ENCODE results near the gene NSG2.
"Not testable (repeated sequence)": the region's sequence is repeated elsewhere in the genome, so short reads cannot be mapped to it uniquely, and the experiment has no call there.

Gene NSG2

GRCh38 chr5:174140452-174141020 lies 95.0 kb downstream of the NSG2 start:
- TF ChIP-seq POLR2A (IDR thresholded peaks at IDR 0.05; ENCODE audit: low read length) = no peak
- no peak for TF ChIP-seq GATA1 (IDR thresholded peaks at IDR 0.05; ENCODE audit: low read depth, low read length)
- no peak for DNase-seq

DNA sequence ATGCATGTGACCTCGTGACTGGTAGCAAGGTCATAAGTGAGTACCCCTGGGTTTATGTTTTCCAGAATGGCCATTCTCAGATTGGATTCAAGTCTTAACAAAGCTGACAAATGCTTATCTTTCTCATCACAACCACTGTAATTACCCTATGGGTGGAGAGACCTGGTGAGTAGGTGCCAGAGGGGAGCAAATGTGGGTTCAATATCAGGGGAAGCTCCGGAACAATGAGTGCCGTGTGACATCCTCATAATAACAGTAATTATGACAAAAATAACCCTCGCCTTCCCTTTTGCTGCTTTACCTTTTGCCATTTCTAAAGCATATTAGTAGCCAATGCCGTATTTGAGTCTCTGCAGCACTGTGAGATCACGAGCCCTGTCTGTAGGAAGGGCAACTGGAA lies 95.9 kb downstream of the NSG2 start:
- no peak for DNase-seq
- no peak for TF ChIP-seq GATA1 (IDR thresholded peaks at IDR 0.05; ENCODE audit: low read depth, low read length)
- no peak for TF ChIP-seq POLR2A (IDR thresholded peaks at IDR 0.05; ENCODE audit: low read length)

DNA sequence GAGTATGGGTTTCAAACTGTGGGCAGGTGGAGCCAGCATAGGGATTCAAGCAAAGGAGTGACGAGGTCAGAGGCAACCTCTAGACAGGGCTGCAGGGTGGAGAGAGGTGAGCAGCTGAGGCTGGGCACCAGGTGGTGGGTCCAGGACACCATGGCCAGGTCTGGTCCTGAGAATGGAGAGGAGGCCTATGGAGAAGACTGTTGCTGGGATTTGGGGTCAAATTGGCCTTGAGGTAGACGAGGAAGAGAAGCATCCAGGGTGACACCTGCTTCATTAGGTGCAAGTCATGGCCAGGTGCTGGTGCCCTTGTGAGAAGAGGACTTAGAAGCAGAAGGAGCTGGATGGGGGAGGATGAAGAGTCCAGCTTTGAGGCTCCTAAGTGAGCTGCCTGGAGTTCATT lies 99.6 kb downstream of the NSG2 start:
- no peak for DNase-seq
- TF ChIP-seq POLR2A (IDR thresholded peaks at IDR 0.05; ENCODE audit: low read length) (no peak), GATA1 (IDR thresholded peaks at IDR 0.05; ENCODE audit: low read depth, low read length) (no peak)

DNA sequence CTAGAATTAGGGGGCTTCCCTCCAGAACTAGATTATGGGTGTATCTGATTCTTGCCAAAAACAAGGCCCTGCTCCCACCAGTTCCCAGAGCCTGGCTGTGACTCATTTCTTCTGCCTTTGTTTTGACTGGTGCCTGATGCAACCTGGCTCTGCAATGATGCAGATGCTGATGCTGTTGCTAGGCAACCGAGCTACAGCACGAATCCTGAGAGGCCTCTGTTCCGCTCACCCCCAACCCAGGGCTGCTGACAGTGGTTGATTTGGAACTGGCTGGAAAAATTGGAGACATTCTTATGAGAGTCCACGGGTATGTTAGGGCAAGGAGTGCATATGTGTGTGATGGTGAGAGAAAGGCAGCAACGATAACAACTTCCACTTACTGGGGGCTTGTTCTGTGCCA lies 100.3 kb downstream of the NSG2 start:
- DNase-seq = no peak
- TF ChIP-seq POLR2A (IDR thresholded peaks at IDR 0.05; ENCODE audit: low read length) = no peak
- TF ChIP-seq GATA1 (IDR thresholded peaks at IDR 0.05; ENCODE audit: low read depth, low read length) = no peak

- no peak for TF ChIP-seq POLR2A (IDR thresholded peaks at IDR 0.05; ENCODE audit: low read length)
- TF ChIP-seq GATA1 (IDR thresholded peaks at IDR 0.05; ENCODE audit: low read depth, low read length) = no peak
- no peak for DNase-seq
Measured at GRCh38 chr5:174146556-174146955, 101.0 kb downstream of the NSG2 start.

GRCh38 chr5:174147012-174147411 lies 101.5 kb downstream of the NSG2 start:
- not testable (repeated sequence) for DNase-seq

DNA sequence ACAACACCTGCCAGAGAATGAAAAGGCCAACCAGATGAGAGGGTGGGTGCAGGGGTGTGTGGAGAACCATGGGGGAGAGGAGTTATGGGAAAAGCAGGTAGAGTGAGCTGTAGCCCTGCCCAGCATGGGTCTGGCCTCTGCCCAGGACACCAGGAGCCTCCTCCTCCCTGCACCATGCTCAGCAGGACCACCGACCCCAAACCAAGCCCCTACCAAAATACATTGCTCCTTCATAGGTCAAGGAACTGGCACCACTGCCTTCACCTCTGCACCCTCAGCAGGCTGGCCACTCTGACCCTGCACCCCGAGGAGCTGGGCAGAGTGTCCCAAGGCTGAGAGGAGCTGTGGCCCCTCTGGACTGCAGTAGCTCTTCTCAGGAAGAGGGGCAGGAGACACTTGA lies 102.0 kb downstream of the NSG2 start:
- TF ChIP-seq GATA1 (IDR thresholded peaks at IDR 0.05; ENCODE audit: low read depth, low read length) (no peak), POLR2A (IDR thresholded peaks at IDR 0.05; ENCODE audit: low read length) (no peak)
- DNase-seq = no peak

DNA sequence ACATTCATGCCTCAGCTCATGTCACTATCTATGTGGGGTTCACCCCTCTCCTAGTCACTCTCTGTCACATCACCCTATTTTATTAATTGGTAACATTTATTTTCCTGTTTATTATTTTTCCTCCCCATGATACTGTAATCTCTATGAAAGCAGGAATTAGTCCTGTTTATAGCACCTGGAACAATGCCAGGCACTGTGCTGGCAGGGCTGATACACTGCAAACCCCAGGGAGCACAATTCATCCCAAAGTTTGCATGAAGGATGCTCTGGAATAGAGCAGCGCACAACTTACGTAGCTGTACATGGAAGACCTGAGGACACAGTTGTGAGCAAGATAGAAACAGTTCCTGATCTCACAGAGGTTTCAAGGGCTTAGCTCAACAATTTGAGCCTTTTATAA lies 103.2 kb downstream of the NSG2 start:
- DNase-seq = no peak
- TF ChIP-seq GATA1 (IDR thresholded peaks at IDR 0.05; ENCODE audit: low read depth, low read length) (no peak), POLR2A (IDR thresholded peaks at IDR 0.05; ENCODE audit: low read length) (no peak)

DNA sequence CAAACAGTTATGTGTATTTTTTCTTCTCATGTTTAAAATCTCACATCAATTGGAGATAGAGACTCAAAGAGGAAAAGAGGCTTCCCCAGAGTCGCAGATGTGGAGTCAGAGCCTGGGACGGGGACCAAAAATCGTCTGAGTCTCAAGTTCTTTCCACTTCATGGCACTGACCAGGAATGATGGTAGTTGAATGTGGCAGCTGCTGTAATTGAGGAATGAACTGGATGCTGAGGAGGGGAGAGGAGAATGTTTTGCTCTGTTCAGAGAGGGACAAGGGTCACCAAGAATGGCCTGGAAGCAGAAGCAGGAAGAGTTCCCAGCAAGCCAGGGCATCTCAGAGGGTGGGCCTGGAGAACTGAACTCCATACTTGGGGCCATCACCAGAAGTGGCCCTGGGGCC lies 103.9 kb downstream of the NSG2 start:
- TF ChIP-seq GATA1 (IDR thresholded peaks at IDR 0.05; ENCODE audit: low read depth, low read length) = no peak
- no peak for TF ChIP-seq POLR2A (IDR thresholded peaks at IDR 0.05; ENCODE audit: low read length)
- DNase-seq = no peak

GRCh38 chr5:174149989-174150388 lies 104.5 kb downstream of the NSG2 start:
- TF ChIP-seq POLR2A (IDR thresholded peaks at IDR 0.05; ENCODE audit: low read length) (no peak), GATA1 (IDR thresholded peaks at IDR 0.05; ENCODE audit: low read depth, low read length) (no peak)

DNA sequence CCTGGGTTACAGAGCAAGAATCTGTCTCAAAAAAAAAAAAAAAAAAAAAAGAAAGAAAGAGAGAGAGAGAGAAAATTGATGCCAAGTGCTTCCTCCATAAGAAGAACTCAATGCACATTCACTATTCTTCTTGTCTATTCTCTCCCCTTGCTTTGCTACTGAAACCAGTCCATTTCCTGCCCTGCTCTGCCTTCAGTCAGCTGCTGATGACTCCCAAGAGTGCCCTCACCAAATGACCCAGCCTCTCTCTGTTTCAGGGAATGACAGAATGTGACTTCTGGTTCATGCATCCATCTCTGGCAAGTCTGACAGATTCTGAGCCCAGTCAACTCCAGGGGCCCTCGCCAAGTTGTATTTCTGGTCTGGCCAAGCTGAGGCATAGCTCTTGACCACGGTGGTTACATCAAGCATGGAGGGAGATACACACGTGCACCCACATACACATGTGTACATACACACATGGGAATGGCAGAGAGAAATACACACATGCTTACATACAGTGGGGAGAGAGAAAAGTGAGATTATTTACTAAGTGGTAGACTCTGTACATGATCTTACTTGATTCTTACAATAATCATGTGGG lies 106.2 kb downstream of the NSG2 start:
- DNase-seq = no peak
- TF ChIP-seq GATA1 (IDR thresholded peaks at IDR 0.05; ENCODE audit: low read depth, low read length) (no peak), POLR2A (IDR thresholded peaks at IDR 0.05; ENCODE audit: low read length) (no peak)

More at GRCh38 chr5:174149989-174150388, 104.5 kb downstream of the NSG2 start:
- DNase-seq = no peak

DNA sequence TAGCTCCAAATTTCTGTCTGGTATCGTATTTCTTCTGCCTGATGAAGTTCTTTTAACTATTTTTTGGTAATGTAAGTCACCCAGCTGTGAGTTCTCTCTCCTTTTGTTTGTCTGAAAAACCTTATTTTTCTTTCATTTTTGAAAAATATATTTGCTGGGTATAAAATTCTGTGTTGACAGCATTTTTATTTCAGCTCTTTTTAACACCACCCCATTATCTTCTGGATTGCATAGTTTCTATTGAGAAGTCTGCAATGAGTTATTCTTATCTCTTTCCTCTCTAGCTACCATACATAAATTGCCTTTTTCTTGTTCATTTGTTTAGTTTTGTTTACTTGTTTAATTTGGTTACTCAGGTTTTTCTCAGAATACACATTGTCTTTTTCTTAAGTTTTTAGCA lies 109.1 kb downstream of the NSG2 start:
- TF ChIP-seq GATA1 (IDR thresholded peaks at IDR 0.05; ENCODE audit: low read depth, low read length) = no peak
- TF ChIP-seq POLR2A (IDR thresholded peaks at IDR 0.05; ENCODE audit: low read length) = no peak
- no peak for DNase-seq

- no peak for TF ChIP-seq POLR2A (IDR thresholded peaks at IDR 0.05; ENCODE audit: low read length)
- no peak for TF ChIP-seq GATA1 (IDR thresholded peaks at IDR 0.05; ENCODE audit: low read depth, low read length)
- DNase-seq = no peak
Measured at GRCh38 chr5:174155281-174155680, 109.8 kb downstream of the NSG2 start.

DNA sequence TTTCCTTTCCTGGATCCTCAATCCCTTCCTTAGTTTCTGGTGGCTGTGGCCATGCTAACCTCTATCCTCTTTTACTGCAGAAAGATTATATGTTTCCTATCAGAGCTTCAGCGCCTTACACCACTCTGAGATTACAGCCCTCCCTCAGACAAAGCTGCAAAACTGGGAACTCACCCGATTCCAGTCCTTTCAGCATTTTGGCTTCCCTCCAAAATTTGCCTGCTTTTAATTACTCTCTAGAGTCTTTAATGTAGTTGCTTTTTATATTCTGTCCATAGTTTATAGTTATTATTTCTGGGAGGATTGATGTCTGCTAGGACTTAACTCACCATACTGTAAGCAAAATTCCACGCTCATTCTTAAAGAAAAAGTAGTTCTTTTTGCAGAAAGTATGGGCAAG lies 110.2 kb downstream of the NSG2 start:
- TF ChIP-seq GATA1 (IDR thresholded peaks at IDR 0.05; ENCODE audit: low read depth, low read length) (no peak), POLR2A (IDR thresholded peaks at IDR 0.05; ENCODE audit: low read length) (no peak)
- no peak for DNase-seq

DNA sequence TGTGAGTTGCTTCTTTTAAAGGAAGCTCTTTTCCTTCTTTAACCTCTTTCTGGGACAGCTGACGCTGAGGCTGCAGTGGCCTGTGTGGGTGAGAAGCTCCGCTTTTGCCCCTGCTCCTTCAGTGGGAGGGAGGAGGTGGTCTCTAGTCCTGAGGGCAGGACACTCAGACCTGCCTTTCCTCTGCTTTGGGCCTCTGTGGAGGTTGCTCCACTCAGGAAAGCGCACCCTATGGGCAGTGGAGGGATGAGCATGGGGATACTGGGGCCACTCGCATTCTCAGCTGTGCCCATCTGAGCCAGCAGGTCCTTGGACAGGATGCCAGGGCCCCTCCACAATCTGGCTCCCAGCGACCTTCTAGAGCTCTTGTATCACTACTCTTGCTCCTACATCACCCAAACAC lies 111.5 kb downstream of the NSG2 start:
- no peak for DNase-seq
- TF ChIP-seq GATA1 (IDR thresholded peaks at IDR 0.05; ENCODE audit: low read depth, low read length) (no peak), POLR2A (IDR thresholded peaks at IDR 0.05; ENCODE audit: low read length) (no peak)

All from erythroblast (primary cell).